HG02798 (cell line): ENCODE results near the gene GPR153.
"Not testable (repeated sequence)": the region's sequence is repeated elsewhere in the genome, so short reads cannot be mapped to it uniquely, and the experiment has no call there.

Experiments
- ATAC-seq: cut with Tn5 transposase; IDR thresholded peaks from one replicate; pipeline ENCODE4 v1.9.1; 2021; ENCODE audit warnings: mild to moderate bottlenecking; ENCODE audit not compliant: unreplicated experiment, poor library complexity

Gene GPR153

DNA sequence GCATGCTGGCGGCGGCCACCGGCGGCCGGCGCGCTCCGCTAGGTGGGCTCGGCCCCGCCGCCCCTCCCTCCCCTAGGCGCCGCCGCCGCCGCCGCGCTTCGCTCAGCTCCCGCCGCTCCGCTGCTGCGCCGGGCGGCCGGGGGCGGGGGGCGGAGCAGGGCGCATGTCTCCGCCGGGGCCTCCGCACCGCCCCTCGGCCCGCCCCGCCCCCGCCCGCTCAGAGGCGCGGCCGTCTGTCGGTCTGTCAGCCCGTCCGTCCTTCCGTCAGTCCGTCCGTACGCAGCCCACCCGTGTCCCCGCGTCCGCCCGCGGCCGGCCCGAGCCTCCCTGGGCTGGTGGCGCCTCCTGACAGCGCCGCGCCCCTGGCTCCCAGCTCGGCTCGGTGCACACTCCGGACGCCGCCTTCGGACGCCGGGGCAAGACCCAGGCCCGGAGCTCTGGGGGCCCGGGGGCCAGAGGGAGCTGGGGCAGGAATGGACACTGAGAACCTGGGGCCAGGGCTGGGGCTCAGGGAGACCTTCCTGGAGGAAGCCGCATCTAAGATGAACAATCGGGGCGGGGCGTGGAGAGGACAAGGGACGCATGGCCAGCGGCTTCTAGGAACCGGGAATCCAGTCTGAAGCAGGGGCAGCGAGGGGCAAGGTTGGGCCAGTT, at the start of gene GPR153:
TSS of gene GPR153 (minus strand) at position 138 of the 654 bp plus-strand sequence. CDS start 6,193 bp downstream, outside the sequence.
- ATAC-seq = peak; percentile 38

- ATAC-seq = no peak
Measured at GRCh38 chr1:6310116-6310848, 49.4 kb upstream of the GPR153 start.

DNA sequence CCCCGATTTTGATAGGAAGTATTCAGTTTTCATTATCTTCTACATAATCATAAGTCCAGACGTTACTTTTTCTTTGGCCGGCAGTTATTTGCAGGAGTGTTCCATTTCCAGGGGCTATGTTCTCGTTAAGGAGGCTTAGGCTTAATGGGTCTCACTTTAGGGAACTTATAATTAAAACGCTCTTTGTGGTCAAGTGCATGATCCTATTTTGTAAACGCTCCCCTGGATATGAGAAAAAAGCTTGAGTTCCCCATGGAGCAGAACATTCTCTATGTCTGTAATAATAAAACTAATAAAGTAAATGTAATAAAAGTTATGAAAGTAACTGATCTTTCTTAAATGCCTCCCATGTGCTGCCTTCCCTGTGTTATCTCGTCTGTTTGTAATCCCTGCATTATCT, 48.7 kb upstream of the GPR153 start:
- no peak for ATAC-seq

DNA sequence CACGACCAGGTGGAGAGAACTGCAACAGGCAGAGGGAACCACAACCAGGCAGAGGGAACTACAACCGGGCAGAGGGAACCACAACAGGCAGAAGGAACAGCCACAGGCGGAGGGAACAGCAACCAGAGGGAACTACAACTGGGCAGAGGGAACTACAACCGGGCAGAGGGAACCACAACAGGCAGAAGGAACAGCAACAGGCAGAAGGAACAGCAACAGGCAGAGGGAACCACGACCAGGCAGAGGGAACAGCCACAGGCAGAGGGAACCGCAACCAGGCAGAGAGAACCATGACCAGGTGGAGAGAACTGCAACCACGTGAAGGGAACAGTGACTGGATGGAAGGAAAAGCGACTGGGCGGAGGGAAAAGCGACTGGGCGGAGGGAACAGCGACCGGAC, 47.6 kb upstream of the GPR153 start:
- no peak for ATAC-seq

DNA sequence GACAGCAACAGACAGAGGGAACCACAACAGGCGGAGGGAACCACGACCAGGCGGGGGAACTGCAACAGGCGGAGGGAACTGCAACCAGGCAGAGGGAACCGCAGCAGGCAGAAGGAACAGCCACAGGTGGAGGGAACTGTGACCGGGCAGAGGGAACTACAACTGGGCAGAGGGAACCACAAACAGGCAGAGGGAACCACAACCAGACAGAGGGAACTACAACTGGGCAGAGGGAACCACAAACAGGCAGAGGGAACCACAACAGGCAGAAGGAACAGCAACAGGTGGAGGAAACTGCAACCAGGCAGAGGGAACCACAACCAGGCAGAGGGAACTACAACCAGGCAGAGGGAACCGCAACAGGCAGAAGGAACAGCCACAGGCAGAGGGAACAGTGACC, 46.8 kb upstream of the GPR153 start:
- not testable (repeated sequence) for ATAC-seq

GRCh38 chr1:6307099-6307498, 46.2 kb upstream of the GPR153 start:
- ATAC-seq = no peak

- no peak for ATAC-seq
Measured at GRCh38 chr1:6303397-6304012, 42.6 kb upstream of the GPR153 start.

DNA sequence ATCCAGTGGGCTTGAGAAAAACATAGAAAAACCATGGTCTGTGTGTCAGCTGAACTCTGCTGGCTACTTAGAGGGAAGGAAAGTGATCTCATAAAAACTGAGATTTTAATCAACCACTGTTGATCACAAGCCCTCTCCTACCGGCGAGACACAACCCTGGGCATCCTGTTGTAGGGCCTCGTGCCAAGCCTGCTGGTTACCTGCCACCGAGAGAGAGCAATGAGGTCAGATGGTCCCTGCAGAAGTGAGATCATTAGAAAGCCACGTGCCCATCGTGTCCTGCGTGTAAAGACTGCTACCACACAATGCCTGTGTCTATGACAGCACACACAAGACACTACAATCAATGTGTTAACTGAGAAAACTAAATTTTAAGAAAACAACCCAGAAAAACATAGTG, 41.7 kb upstream of the GPR153 start:
- no peak for ATAC-seq

DNA sequence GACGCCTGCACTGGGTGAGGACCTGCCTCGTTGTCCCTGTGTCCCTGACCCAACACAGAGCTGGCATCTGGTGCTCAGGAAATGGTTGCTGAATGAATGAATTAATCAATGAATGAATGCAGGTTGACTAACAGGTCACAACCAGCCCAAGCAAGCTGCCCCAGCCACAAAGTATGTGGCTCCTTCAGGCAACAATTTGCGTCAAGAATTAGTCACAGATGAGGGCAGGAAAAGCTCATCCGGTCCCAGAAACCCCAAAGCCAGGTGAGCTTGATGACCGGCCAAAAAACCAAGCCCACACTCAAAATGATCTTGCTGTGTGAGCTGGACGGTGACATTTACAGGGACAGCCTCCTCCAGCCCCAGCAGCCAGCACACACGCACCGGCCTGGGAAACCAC, 40.6 kb upstream of the GPR153 start:
- ATAC-seq = no peak

GRCh38 chr1:6300342-6301048, 39.6 kb upstream of the GPR153 start:
- ATAC-seq = no peak

DNA sequence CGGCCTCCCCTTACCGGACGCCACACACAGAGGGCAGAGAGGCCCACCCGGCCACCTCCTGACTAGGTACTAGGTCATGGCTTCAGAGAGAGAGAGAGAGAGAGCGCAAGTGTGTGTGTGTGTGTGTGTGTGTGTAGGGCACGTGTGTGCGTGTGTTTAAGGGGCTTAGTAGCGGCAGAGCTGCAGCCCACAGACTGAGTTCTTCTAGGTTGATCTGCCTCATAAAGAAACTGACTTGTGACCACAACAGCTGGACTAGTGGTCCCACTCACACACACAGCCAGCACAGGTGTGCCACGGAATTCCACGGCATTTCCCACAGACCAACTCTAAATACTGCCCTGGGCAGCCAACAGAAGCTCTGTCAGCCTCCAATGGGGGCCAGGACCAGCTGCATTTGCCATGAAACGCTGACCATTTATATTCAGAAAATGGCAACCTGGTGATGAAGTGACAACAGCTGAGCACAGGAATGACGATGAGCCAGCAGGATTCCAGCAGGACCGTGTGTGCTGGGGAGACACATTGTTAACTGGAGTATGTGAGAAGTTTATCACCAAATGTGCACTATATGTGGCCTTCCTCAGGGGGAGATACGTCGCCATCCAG, 38.8 kb upstream of the GPR153 start:
- no peak for ATAC-seq

GRCh38 chr1:6298940-6299465, 38.1 kb upstream of the GPR153 start:
- no peak for ATAC-seq

- ATAC-seq = no peak
Measured at GRCh38 chr1:6298530-6298929, 37.6 kb upstream of the GPR153 start.

DNA sequence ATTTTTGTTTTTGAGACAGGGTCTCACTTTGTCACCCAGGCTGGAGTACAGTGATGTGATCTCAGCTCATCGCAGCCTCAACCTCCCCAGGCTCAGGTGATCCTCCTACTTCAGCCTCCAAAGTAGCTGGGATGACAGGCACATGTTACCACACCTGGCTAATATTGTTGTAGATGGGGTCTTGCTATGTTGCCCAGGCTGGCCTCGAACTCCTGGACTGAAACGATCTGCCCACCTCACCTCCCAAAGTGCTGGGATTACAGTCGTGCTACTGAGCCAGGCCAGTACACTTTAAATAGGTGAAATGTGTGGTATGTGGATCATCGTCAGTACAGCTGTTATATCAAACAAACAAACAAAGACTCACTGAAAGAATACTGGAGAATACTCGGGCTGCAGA, 35.0 kb upstream of the GPR153 start:
- no peak for ATAC-seq

DNA sequence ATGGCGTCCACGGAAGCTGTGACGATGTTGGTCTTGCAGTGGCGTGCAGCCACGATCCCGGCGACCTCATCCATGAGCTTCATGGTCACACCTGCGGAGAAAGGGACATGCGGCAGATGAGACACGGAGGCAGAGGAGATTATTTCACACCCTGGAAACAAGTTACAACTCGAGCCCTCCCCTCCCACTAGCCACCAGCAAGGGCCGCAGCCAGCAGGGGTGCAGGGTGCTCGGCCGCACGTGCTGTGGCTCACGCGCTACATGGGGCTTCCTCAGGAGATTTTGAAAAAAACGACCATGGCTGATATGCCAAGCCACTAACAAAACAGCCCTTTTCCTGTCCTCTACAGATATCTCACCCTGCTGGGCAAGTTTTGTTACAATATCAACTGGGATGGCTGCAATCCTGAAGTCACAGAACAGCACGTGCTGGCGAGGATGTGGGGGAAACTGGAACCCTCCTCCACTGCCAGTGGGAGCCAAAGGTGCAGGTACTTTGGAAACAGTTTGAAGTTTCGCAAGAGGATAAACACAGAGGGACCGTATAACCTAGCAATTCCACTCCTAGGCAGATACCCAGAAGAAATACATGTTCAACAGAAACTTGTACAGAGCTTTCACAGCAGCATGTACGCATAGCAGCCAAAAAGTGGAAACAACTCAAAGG, 34.1 kb upstream of the GPR153 start:
- ATAC-seq = no peak

- no peak for ATAC-seq
Measured at GRCh38 chr1:6294080-6294889, 33.4 kb upstream of the GPR153 start.

DNA sequence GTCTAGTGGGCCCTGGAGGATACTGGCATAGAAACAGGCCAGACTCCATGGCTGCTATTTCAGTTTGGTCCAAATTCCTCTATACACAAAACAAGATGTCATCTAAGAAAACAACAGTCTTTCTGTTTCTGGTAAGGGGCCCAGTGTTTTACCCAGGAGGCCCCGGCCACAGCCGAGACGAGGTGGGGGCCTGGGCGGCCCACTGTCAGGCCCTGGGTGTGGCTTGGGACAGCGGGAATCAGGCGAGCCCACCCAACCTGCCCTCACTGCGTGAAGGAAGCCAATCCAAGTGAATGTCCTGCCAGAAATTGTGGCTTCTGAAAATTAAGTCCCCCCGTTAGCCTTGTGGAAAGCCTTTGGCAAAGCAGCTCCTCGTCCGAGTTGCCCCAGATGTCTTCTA, 31.2 kb upstream of the GPR153 start:
- no peak for ATAC-seq

DNA sequence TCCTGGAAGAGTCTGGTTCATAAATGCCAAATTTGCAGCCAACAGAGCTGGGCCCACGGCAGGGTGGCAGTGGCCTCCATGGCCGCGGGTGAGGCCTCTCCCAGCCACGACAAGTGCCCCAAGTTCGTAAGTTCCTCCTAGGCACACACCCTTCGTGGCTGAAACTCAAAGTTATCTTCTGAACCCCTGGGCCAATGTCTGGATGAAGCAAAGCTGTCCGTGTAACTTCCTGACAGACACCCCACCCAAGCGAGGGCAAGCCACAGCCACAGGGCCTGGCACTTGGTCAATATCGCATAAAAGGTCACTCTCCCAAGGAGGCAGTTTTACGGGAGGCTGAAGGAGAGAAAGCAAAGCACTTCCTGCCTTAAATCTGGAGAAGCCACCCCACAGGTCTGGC, 27.8 kb upstream of the GPR153 start:
- no peak for ATAC-seq

DNA sequence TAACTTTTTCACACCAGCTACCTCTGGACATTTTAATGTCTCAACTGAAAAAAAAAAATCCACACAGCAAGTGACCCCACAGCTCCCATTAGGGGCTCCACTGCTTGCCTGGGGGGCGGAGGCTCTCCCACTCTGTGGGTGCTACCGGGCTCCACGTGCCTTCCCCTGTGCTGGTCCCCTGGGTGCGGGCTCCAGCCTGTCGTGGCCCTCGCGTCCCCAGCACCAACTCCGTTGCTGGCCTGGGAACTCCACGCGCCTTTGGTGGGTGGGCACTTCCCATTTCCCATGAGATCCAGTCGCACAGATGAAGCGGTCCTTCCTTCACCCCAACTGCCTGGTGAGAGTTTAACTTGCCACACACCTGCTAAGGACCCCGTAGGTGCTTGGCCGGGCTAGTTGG, 27.1 kb upstream of the GPR153 start:
- no peak for ATAC-seq
